Measurements from ENCODE around the gene TNFAIP3. TPM values are rescaled to one million over a fixed set of nuclear protein-coding genes. Genes with fewer than 3 reads are reported as not detected.
A peak's percentile ranks its signal among the peaks of the same experiment; 100 is the strongest.

Gene TNFAIP3
- total RNA-seq, 1 donor from 2014 or later: 16.8 TPM

- peaks cover 26% of the 10 kb centered on the region for H3K79me2 ChIP-seq (ENCODE audit: insufficient read depth, low read length)
- H3K27me3 ChIP-seq (ENCODE audit: insufficient read depth, low read length): no peaks in the 10 kb centered on the region
- no peak overlapping the region for H3K27ac ChIP-seq (ENCODE audit: low read depth, low read length)
- H3K9ac ChIP-seq (ENCODE audit: low read length): no peak overlapping the region
- Mint-ChIP-seq H3K4me1 (ENCODE audit: low read depth, unreplicated experiment) (peaks cover 18% of the 10 kb centered on the region), H3K9me3 (ENCODE audit: unreplicated experiment) (no peaks in the 10 kb centered on the region), H3K36me3 (ENCODE audit: low read depth, unreplicated experiment) (no peaks in the 10 kb centered on the region), H3K4me3 (ENCODE audit: unreplicated experiment) (peak overlapping the region; percentile 51), H3K27me3 (ENCODE audit: low read depth, unreplicated experiment) (no peaks in the 10 kb centered on the region), H3K27ac (ENCODE audit: unreplicated experiment) (no peak overlapping the region)
- FAIRE-seq (no peak), DNase-seq (ENCODE audit: low read depth) (no peak)
- H3K36me3 ChIP-seq (ENCODE audit: insufficient read depth, low read length): no peaks in the 10 kb centered on the region
- no peak overlapping the region for H3K4me3 ChIP-seq (ENCODE audit: insufficient read depth, low read depth, low read length)
- TF ChIP-seq CTCF (IDR thresholded peaks at IDR 0.05; ENCODE audit: insufficient read depth, low read depth, low read length): no peak
- TF ChIP-seq EZH2 (IDR thresholded peaks at IDR 0.05; ENCODE audit: insufficient read depth, low read length): no peak
- H4K20me1 ChIP-seq (ENCODE audit: insufficient read depth, low read length): peaks cover 13% of the 10 kb centered on the region
- H3K4me1 ChIP-seq (ENCODE audit: insufficient read depth, low read length): peaks cover 13% of the 10 kb centered on the region
- H3K9me3 ChIP-seq (ENCODE audit: insufficient read depth, low read depth, low read length): no peaks in the 10 kb centered on the region
- no peak overlapping the region for H2AFZ ChIP-seq (ENCODE audit: low read depth, low read length)
- H3K4me2 ChIP-seq (ENCODE audit: low read length): no peak overlapping the region
Measured at GRCh38 chr6:137864812-137865508, 2.1 kb upstream of the TNFAIP3 start.

GRCh38 chr6:137866200-137866913, 702 bp upstream of the TNFAIP3 start:
- peak overlapping the region; percentile 78 for H3K9ac ChIP-seq (ENCODE audit: low read length)
- no peak for DNase-seq (ENCODE audit: low read depth)
- peaks cover 18% of the 10 kb centered on the region for H3K4me1 Mint-ChIP-seq (ENCODE audit: low read depth, unreplicated experiment)
- no peaks in the 10 kb centered on the region for H3K9me3 ChIP-seq (ENCODE audit: insufficient read depth, low read depth, low read length)
- no peaks in the 10 kb centered on the region for H3K27me3 Mint-ChIP-seq (ENCODE audit: low read depth, unreplicated experiment)
- no peak for FAIRE-seq
- peaks cover 13% of the 10 kb centered on the region for H4K20me1 ChIP-seq (ENCODE audit: insufficient read depth, low read length)
- no peaks in the 10 kb centered on the region for H3K9me3 Mint-ChIP-seq (ENCODE audit: unreplicated experiment)
- peak overlapping the region; percentile 86 for H3K4me3 Mint-ChIP-seq (ENCODE audit: unreplicated experiment)
- H3K36me3 ChIP-seq (ENCODE audit: insufficient read depth, low read length): no peaks in the 10 kb centered on the region
- peak overlapping the region; percentile 72 for H2AFZ ChIP-seq (ENCODE audit: low read depth, low read length)
- H3K4me1 ChIP-seq (ENCODE audit: insufficient read depth, low read length): peaks cover 21% of the 10 kb centered on the region
- TF ChIP-seq EZH2 (IDR thresholded peaks at IDR 0.05; ENCODE audit: insufficient read depth, low read length) (no peak), CTCF (IDR thresholded peaks at IDR 0.05; ENCODE audit: insufficient read depth, low read depth, low read length) (no peak)
- H3K4me2 ChIP-seq (ENCODE audit: low read length): peak overlapping the region; percentile 91
- peak overlapping the region; percentile 74 for H3K27ac ChIP-seq (ENCODE audit: low read depth, low read length)
- no peaks in the 10 kb centered on the region for H3K36me3 Mint-ChIP-seq (ENCODE audit: low read depth, unreplicated experiment)
- H3K27ac Mint-ChIP-seq (ENCODE audit: unreplicated experiment): peak overlapping the region; percentile 79
- H3K27me3 ChIP-seq (ENCODE audit: insufficient read depth, low read length): no peaks in the 10 kb centered on the region
- peaks cover 40% of the 10 kb centered on the region for H3K79me2 ChIP-seq (ENCODE audit: insufficient read depth, low read length)
- peak overlapping the region; percentile 72 for H3K4me3 ChIP-seq (ENCODE audit: insufficient read depth, low read depth, low read length)

All from astrocyte (in vitro differentiated cells and primary cell).